SK-N-SH treated with all-trans-retinoic acid at 6 μM for 48 hours (cell line): ENCODE measurements around the gene C1GALT1.

Experiments
- ATAC-seq: fragments of 200-7000 bp; cut with Tn5 transposase; 3 replicates; pipeline ENCODE4 v1.9.1; 2020; ENCODE audit warnings: mild to moderate bottlenecking, moderate library complexity
- ARNTL ChIP-seq: fragments of 450-650 bp; formaldehyde crosslinking; IDR thresholded peaks from 2 replicates; pipeline ENCODE4 v1.5.0; 2020; ENCODE audit warnings: low read depth, mild to moderate bottlenecking, moderate library complexity, borderline replicate concordance
- BACH2 ChIP-seq: fragments of 250-450 bp; sonication (Bioruptor Pico); IDR thresholded peaks from 2 replicates; pipeline ENCODE4 v1.9.0; 2021; ENCODE audit warnings: mild to moderate bottlenecking, borderline replicate concordance
- CSDC2 ChIP-seq: fragments of 250-450 bp; sonication (Bioruptor Pico); IDR thresholded peaks from 2 replicates; pipeline ENCODE4 v1.5.0; 2020; ENCODE audit warnings: mild to moderate bottlenecking, moderate library complexity
- GLIS3 ChIP-seq: fragments of 250-450 bp; sonication (Bioruptor Pico); IDR thresholded peaks from 2 replicates; pipeline ENCODE4 v1.5.0; 2020; ENCODE audit warnings: mild to moderate bottlenecking, moderate library complexity
- OSR1 ChIP-seq: fragments of 250-450 bp; sonication (Bioruptor Pico); IDR thresholded peaks from 2 replicates; pipeline ENCODE4 v1.8.0; 2022; ENCODE audit warnings: moderate library complexity, mild to moderate bottlenecking, inconsistent platforms
- PPARA ChIP-seq: fragments of 250-450 bp; sonication (Bioruptor Pico); IDR thresholded peaks from 2 replicates; pipeline ENCODE4 v1.5.0; 2020; ENCODE audit warnings: mild to moderate bottlenecking, borderline replicate concordance
- RARB ChIP-seq: fragments of 250-450 bp; sonication (Bioruptor Pico); IDR thresholded peaks from 2 replicates; pipeline ENCODE4 v1.8.0; 2021; ENCODE audit warnings: mild to moderate bottlenecking, moderate library complexity
- SNAI2 ChIP-seq: fragments of 250-450 bp; sonication (Bioruptor Pico); IDR thresholded peaks from 2 replicates; pipeline ENCODE4 v1.5.0; 2020; ENCODE audit warnings: mild to moderate bottlenecking, moderate library complexity
- TCF4 ChIP-seq: fragments of 250-450 bp; sonication (Bioruptor Pico); IDR thresholded peaks from 2 replicates; pipeline ENCODE4 v1.8.0; 2021; ENCODE audit warnings: mild to moderate bottlenecking, moderate library complexity, borderline replicate concordance
- TOX ChIP-seq: fragments of 250-450 bp; sonication (Bioruptor Pico); IDR thresholded peaks from 2 replicates; pipeline ENCODE4 v1.8.0; 2021; ENCODE audit warnings: mild to moderate bottlenecking, moderate library complexity, borderline replicate concordance
- ZC3H10 ChIP-seq: fragments of 250-450 bp; sonication (Bioruptor Pico); IDR thresholded peaks from 2 replicates; pipeline ENCODE4 v1.5.1; 2021; ENCODE audit warnings: mild to moderate bottlenecking, moderate library complexity
- ZFP3 ChIP-seq: fragments of 250-450 bp; sonication (Bioruptor Pico); IDR thresholded peaks from 2 replicates; pipeline ENCODE4 v1.5.0; 2020; ENCODE audit warnings: mild to moderate bottlenecking, moderate library complexity
- ZFP30 ChIP-seq: fragments of 450-650 bp; formaldehyde crosslinking; IDR thresholded peaks from 2 replicates; pipeline ENCODE4 v1.5.0; 2022; ENCODE audit warnings: mild to moderate bottlenecking, moderate library complexity
- ZNF565 ChIP-seq: fragments of 450-650 bp; formaldehyde crosslinking; conservative IDR thresholded peaks from 2 replicates; pipeline ENCODE4 v1.5.0; 2020; ENCODE audit warnings: low read depth, mild to moderate bottlenecking, moderate library complexity
- ZNF70 ChIP-seq: fragments of 450-650 bp; formaldehyde crosslinking; IDR thresholded peaks from 2 replicates; pipeline ENCODE4 v1.5.0; 2020; ENCODE audit warnings: mild to moderate bottlenecking, moderate library complexity
- ZNF8 ChIP-seq: fragments of 450-650 bp; formaldehyde crosslinking; IDR thresholded peaks from 2 replicates; pipeline ENCODE4 v1.5.0; 2020; ENCODE audit warnings: mild to moderate bottlenecking, moderate library complexity
- TF ChIP-seq, protein P1 (sequence below): fragments of 250-450 bp; sonication (Bioruptor Pico); IDR thresholded peaks from 2 replicates; pipeline ENCODE4 v1.5.1; 2020; ENCODE audit warnings: low read depth, mild to moderate bottlenecking, moderate library complexity
- TF ChIP-seq, protein P2 (sequence below): fragments of 250-450 bp; sonication (Bioruptor Pico); IDR thresholded peaks from 2 replicates; pipeline ENCODE4 v1.5.1; 2021; ENCODE audit warnings: mild to moderate bottlenecking, moderate library complexity
- TF ChIP-seq, protein P3 (sequence below): fragments of 250-450 bp; sonication (Bioruptor Pico); IDR thresholded peaks from 2 replicates; pipeline ENCODE4 v1.5.0; 2020; ENCODE audit warnings: mild to moderate bottlenecking, moderate library complexity
- TF ChIP-seq, protein P4 (sequence below): fragments of 250-450 bp; sonication (Bioruptor Pico); IDR thresholded peaks from 2 replicates; pipeline ENCODE4 v1.8.0; 2021; ENCODE audit warnings: low read depth, mild to moderate bottlenecking, moderate library complexity, borderline replicate concordance
- TF ChIP-seq, protein P5 (sequence below): fragments of 250-450 bp; sonication (Bioruptor Pico); IDR thresholded peaks from 2 replicates; pipeline ENCODE4 v1.8.0; 2020; ENCODE audit warnings: mild to moderate bottlenecking, moderate library complexity, borderline replicate concordance

C1GALT1 gene

DNA sequence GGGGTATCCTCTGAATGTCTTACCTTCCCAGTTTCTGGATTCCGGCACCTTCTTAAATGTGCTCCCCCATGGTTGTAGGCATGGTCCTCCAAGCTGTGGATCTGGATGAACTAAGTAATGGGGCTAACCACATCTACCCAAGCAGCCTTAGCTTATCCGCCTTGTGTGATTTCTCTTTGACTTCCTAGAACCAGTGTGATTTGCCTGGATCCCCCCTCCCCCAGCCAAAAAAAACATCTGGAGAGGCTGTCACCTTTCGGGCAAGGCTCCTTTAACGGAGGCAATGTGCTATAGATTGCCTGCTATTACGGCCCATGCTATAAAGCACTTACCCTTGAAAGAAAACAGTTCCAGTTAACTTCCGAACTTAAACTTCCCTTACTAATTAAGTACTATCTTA is 33.9 kb downstream of the C1GALT1 start:
- ATAC-seq: no peak
- TF ChIP-seq SNAI2 (CRISPR knock-in tag) (no peak), TCF4 (CRISPR knock-in tag) (no peak), ZNF70 (CRISPR knock-in tag) (no peak), ARNTL (CRISPR knock-in tag) (no peak), CSDC2 (CRISPR knock-in tag) (no peak), ZFP3 (CRISPR knock-in tag) (no peak), TOX (CRISPR knock-in tag) (no peak), ZFP30 (CRISPR knock-in tag) (no peak)
- TF ChIP-seq, protein P1, sequence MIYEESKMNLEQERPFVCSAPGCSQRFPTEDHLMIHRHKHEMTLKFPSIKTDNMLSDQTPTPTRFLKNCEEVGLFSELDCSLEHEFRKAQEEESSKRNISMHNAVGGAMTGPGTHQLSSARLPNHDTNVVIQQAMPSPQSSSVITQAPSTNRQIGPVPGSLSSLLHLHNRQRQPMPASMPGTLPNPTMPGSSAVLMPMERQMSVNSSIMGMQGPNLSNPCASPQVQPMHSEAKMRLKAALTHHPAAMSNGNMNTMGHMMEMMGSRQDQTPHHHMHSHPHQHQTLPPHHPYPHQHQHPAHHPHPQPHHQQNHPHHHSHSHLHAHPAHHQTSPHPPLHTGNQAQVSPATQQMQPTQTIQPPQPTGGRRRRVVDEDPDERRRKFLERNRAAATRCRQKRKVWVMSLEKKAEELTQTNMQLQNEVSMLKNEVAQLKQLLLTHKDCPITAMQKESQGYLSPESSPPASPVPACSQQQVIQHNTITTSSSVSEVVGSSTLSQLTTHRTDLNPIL: no peak
- TF ChIP-seq, protein P2, sequence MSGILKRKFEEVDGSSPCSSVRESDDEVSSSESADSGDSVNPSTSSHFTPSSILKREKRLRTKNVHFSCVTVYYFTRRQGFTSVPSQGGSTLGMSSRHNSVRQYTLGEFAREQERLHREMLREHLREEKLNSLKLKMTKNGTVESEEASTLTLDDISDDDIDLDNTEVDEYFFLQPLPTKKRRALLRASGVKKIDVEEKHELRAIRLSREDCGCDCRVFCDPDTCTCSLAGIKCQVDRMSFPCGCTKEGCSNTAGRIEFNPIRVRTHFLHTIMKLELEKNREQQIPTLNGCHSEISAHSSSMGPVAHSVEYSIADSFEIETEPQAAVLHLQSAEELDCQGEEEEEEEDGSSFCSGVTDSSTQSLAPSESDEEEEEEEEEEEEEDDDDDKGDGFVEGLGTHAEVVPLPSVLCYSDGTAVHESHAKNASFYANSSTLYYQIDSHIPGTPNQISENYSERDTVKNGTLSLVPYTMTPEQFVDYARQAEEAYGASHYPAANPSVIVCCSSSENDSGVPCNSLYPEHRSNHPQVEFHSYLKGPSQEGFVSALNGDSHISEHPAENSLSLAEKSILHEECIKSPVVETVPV (CRISPR knock-in tag): no peak
- TF ChIP-seq, protein P3, sequence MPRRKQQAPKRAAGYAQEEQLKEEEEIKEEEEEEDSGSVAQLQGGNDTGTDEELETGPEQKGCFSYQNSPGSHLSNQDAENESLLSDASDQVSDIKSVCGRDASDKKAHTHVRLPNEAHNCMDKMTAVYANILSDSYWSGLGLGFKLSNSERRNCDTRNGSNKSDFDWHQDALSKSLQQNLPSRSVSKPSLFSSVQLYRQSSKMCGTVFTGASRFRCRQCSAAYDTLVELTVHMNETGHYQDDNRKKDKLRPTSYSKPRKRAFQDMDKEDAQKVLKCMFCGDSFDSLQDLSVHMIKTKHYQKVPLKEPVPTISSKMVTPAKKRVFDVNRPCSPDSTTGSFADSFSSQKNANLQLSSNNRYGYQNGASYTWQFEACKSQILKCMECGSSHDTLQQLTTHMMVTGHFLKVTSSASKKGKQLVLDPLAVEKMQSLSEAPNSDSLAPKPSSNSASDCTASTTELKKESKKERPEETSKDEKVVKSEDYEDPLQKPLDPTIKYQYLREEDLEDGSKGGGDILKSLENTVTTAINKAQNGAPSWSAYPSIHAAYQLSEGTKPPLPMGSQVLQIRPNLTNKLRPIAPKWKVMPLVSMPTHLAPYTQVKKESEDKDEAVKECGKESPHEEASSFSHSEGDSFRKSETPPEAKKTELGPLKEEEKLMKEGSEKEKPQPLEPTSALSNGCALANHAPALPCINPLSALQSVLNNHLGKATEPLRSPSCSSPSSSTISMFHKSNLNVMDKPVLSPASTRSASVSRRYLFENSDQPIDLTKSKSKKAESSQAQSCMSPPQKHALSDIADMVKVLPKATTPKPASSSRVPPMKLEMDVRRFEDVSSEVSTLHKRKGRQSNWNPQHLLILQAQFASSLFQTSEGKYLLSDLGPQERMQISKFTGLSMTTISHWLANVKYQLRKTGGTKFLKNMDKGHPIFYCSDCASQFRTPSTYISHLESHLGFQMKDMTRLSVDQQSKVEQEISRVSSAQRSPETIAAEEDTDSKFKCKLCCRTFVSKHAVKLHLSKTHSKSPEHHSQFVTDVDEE (CRISPR knock-in tag): no peak

DNA sequence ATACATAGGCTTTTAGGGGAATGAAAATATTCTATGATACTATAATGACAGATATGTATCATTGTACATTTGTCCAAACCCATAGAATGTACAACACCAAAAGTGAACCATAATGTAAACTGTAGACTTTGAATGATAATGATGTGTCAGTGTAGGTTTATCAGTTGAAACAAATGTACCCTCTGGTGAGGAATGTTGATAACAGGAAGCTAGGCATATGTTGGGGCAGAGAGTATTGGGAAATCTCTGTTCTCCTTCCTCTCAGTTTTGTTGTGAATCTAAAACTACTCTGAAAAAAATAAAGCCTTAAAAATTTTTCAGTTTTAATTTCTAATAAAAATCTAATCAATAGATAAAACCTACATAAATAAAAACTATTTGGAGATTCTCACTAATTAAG is 36.9 kb downstream of the C1GALT1 start:
- ATAC-seq: no peak
- no peak for TF ChIP-seq RARB

DNA sequence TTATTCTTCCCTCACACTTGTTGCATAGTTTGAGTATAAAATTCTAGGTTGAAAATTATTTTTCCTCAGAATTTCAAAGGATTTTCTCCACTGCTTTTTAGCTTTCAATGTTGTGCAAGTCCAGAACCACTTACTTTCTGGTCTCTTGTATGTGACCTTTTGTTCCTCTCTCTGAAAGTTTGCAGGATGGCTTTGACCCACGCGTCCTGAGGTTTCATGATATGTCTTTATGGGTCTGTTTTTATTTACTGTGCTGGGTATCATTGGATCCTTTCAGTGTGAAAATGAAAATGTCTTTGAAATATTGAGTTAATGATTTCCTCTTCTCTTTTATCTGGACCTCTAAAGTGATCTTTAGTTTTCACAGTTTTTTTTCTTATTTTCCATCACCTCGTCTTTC is 38.5 kb downstream of the C1GALT1 start:
- TF ChIP-seq CSDC2 (CRISPR knock-in tag) (no peak), PPARA (CRISPR knock-in tag) (no peak), BACH2 (CRISPR knock-in tag) (no peak), ZNF8 (CRISPR knock-in tag) (no peak), OSR1 (CRISPR knock-in tag) (no peak), ZC3H10 (CRISPR knock-in tag) (no peak), GLIS3 (CRISPR knock-in tag) (no peak), ARNTL (CRISPR knock-in tag) (no peak), ZNF565 (CRISPR knock-in tag) (no peak), ZFP3 (CRISPR knock-in tag) (no peak), SNAI2 (CRISPR knock-in tag) (no peak), TCF4 (CRISPR knock-in tag) (no peak), TOX (CRISPR knock-in tag) (no peak)
- TF ChIP-seq, protein P4, sequence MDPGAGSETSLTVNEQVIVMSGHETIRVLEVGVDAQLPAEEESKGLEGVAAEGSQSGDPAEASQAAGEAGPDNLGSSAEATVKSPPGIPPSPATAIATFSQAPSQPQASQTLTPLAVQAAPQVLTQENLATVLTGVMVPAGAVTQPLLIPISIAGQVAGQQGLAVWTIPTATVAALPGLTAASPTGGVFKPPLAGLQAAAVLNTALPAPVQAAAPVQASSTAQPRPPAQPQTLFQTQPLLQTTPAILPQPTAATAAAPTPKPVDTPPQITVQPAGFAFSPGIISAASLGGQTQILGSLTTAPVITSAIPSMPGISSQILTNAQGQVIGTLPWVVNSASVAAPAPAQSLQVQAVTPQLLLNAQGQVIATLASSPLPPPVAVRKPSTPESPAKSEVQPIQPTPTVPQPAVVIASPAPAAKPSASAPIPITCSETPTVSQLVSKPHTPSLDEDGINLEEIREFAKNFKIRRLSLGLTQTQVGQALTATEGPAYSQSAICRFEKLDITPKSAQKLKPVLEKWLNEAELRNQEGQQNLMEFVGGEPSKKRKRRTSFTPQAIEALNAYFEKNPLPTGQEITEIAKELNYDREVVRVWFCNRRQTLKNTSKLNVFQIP (CRISPR knock-in tag): no peak
- TF ChIP-seq, protein P5, sequence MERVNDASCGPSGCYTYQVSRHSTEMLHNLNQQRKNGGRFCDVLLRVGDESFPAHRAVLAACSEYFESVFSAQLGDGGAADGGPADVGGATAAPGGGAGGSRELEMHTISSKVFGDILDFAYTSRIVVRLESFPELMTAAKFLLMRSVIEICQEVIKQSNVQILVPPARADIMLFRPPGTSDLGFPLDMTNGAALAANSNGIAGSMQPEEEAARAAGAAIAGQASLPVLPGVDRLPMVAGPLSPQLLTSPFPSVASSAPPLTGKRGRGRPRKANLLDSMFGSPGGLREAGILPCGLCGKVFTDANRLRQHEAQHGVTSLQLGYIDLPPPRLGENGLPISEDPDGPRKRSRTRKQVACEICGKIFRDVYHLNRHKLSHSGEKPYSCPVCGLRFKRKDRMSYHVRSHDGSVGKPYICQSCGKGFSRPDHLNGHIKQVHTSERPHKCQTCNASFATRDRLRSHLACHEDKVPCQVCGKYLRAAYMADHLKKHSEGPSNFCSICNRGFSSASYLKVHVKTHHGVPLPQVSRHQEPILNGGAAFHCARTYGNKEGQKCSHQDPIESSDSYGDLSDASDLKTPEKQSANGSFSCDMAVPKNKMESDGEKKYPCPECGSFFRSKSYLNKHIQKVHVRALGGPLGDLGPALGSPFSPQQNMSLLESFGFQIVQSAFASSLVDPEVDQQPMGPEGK (CRISPR knock-in tag): no peak
- TF ChIP-seq, protein P2 (CRISPR knock-in tag): no peak
- TF ChIP-seq, protein P1: no peak
- TF ChIP-seq, protein P3 (CRISPR knock-in tag): no peak

More for the DNA sequence above, 38.5 kb downstream of the C1GALT1 start:
- ATAC-seq: no peak
